Mesothelial cell of epicardium (in vitro differentiated cells): Measurements from ENCODE around the gene ITCH. TPM values are rescaled to one million over a fixed set of nuclear protein-coding genes. Genes with fewer than 3 reads are reported as not detected.
"Not testable (repeated sequence)": the region's sequence is repeated elsewhere in the genome, so short reads cannot be mapped to it uniquely, and the experiment has no call there.

Experiments
- DNase-seq, 2 experiments: peaks; one replicate each; pipeline ENCODE4 v3.0.0; 2021; ENCODE audit warnings: low spot score in 2 of 2; ENCODE audit not compliant: unreplicated experiment in 2 of 2
- H3K27ac Mint-ChIP-seq: 2 replicates; pipeline ENCODE4 v1.8.0; 2021; ENCODE audit warnings: mixed read lengths
- H3K27me3 Mint-ChIP-seq: 2 replicates; pipeline ENCODE4 v1.8.0; 2021; ENCODE audit warnings: low read depth, mixed read lengths
- H3K36me3 Mint-ChIP-seq: 2 replicates; pipeline ENCODE4 v1.8.0; 2021; ENCODE audit warnings: mixed read lengths
- H3K4me1 Mint-ChIP-seq: 2 replicates; pipeline ENCODE4 v1.8.0; 2021; ENCODE audit warnings: mixed read lengths
- H3K4me3 Mint-ChIP-seq: 2 replicates; pipeline ENCODE4 v1.8.0; 2021; ENCODE audit warnings: mild to moderate bottlenecking, moderate library complexity, mixed read lengths
- H3K9me3 Mint-ChIP-seq: 2 replicates; pipeline ENCODE4 v1.8.0; 2021; ENCODE audit warnings: mixed read lengths
- CTCF ChIP-seq: fragments of 200-600 bp; sonication (generic); IDR thresholded peaks from one replicate; pipeline ENCODE4 v1.5.0; 2021; ENCODE audit warnings: antibody characterized with exemption; ENCODE audit not compliant: unreplicated experiment
- total RNA-seq: library from RNA; stranded (reverse); gene quantifications from 3 replicates; pipeline ENCODE4 v1.2.1, GENCODE V29; 2021

The ITCH gene
- total RNA-seq, 1 donor from 2014 or later, result 60.2 TPM

GRCh38 chr20:34322267-34323105 lies 40.6 kb upstream of the ITCH start:
- Mint-ChIP-seq H3K4me3 (no peak overlapping the region), H3K27ac (no peak overlapping the region), H3K36me3 (no peaks in the 10 kb centered on the region), H3K9me3 (no peaks in the 10 kb centered on the region), H3K4me1 (no peaks in the 10 kb centered on the region), H3K27me3 (no peaks in the 10 kb centered on the region)
- DNase-seq, result no peak
- TF ChIP-seq CTCF, result no peak

- Mint-ChIP-seq H3K9me3 (no peaks in the 10 kb centered on the region), H3K36me3 (no peaks in the 10 kb centered on the region), H3K4me1 (no peaks in the 10 kb centered on the region), H3K27me3 (no peaks in the 10 kb centered on the region), H3K27ac (no peak overlapping the region), H3K4me3 (no peak overlapping the region)
- TF ChIP-seq CTCF, result no peak
- DNase-seq, result no peak
Observed at GRCh38 chr20:34324541-34324940, 38.5 kb upstream of the ITCH start.

GRCh38 chr20:34328207-34328606 lies 34.9 kb upstream of the ITCH start:
- not testable (repeated sequence) for DNase-seq, H3K27ac Mint-ChIP-seq, H3K27me3 Mint-ChIP-seq, H3K36me3 Mint-ChIP-seq, H3K9me3 Mint-ChIP-seq, H3K4me3 Mint-ChIP-seq, H3K4me1 Mint-ChIP-seq

DNA sequence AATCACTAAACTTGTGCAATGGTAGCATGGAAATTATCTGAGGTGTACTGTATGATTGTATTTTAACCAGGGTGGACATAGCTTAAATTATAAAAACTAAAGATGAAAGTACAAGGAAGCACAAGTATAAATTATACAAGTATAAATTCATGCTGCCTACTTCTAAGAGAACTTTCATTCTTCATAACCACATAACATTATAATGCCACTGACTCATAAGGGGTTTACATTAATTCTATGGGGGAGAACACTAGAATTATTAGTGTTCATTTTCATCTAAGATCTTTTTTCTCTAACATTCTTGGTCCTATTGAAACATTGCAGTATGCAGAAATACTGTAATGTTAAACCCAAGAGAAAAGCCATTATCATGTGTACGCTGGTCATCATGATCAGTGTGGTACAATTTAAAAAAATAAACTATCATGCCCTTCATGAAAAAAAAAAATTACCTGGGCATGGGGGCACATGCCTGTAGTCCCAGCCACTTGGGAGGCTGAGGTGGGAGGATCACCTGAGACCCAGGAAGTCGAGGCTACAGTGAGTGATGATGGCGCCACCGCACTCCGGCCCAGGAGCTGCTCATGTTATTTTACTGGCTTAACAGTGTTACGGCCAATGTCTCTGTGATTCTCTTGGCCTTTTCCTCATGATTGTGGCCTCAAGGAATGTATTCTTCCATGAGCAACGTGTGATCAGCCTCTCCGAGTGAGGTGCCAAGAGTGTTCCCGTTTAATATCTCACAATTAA lies 34.0 kb upstream of the ITCH start:
- no peaks in the 10 kb centered on the region for H3K9me3 Mint-ChIP-seq
- no peaks in the 10 kb centered on the region for H3K27me3 Mint-ChIP-seq
- no peak for TF ChIP-seq CTCF
- H3K4me3 Mint-ChIP-seq, result no peak overlapping the region
- peaks cover 5% of the 10 kb centered on the region for H3K4me1 Mint-ChIP-seq
- H3K36me3 Mint-ChIP-seq, result no peaks in the 10 kb centered on the region
- H3K27ac Mint-ChIP-seq, result no peak overlapping the region
- DNase-seq, result no peak

- not testable (repeated sequence) for H3K9me3 Mint-ChIP-seq, H3K27me3 Mint-ChIP-seq, H3K36me3 Mint-ChIP-seq, H3K4me3 Mint-ChIP-seq, DNase-seq, H3K27ac Mint-ChIP-seq
- H3K4me1 Mint-ChIP-seq, result peaks cover 14% of the 10 kb centered on the region
Observed at GRCh38 chr20:34330861-34331544, 32.1 kb upstream of the ITCH start.

- no peak overlapping the region for H3K27ac Mint-ChIP-seq
- TF ChIP-seq CTCF, result no peak
- no peak for DNase-seq
Observed at GRCh38 chr20:34331838-34332237, 31.2 kb upstream of the ITCH start.

More at GRCh38 chr20:34331838-34332237, 31.2 kb upstream of the ITCH start:
- no peaks in the 10 kb centered on the region for H3K9me3 Mint-ChIP-seq
- H3K4me1 Mint-ChIP-seq, result peaks cover 14% of the 10 kb centered on the region
- H3K4me3 Mint-ChIP-seq, result no peak overlapping the region
- no peaks in the 10 kb centered on the region for H3K36me3 Mint-ChIP-seq
- no peaks in the 10 kb centered on the region for H3K27me3 Mint-ChIP-seq
